NCI-H1048 (cell line): ENCODE results near the gene UBXN10.

Experiments used
- DNase-seq: peaks from one replicate; lab custom pipeline; 2025; lab: John Stamatoyannopoulos, UW

UBXN10 gene

GRCh38 chr1:20183035-20183434 lies 2.9 kb upstream of the UBXN10 start:
- DNase-seq, result no peak

GRCh38 chr1:20183616-20184271 lies 2.2 kb upstream of the UBXN10 start:
- DNase-seq, result no peak

GRCh38 chr1:20184481-20184900 lies 1.4 kb upstream of the UBXN10 start:
- DNase-seq, result no peak

GRCh38 chr1:20184997-20185833 lies 681 bp upstream of the UBXN10 start:
- DNase-seq, result no peak

- DNase-seq, result no peak
These were observed 1.4 kb downstream of the UBXN10 start for GRCh38 chr1:20187103-20187812.

- DNase-seq, result no peak
These were observed 2.0 kb downstream of the UBXN10 start for GRCh38 chr1:20187813-20188454.

- DNase-seq, result no peak
These were observed 2.5 kb downstream of the UBXN10 start for GRCh38 chr1:20188455-20188817.

- no peak for DNase-seq
These were observed 3.8 kb downstream of the UBXN10 start for GRCh38 chr1:20189664-20190063.

- no peak for DNase-seq
These were observed 4.6 kb downstream of the UBXN10 start for GRCh38 chr1:20190256-20191160.

- no peak for DNase-seq
These were observed 5.5 kb downstream of the UBXN10 start for GRCh38 chr1:20191266-20191825.

GRCh38 chr1:20192364-20192763 lies 6.5 kb downstream of the UBXN10 start:
- no peak for DNase-seq

- DNase-seq, result no peak
These were observed 7.0 kb downstream of the UBXN10 start for GRCh38 chr1:20192871-20193411.

GRCh38 chr1:20194224-20194623 lies 8.3 kb downstream of the UBXN10 start:
- no peak for DNase-seq

GRCh38 chr1:20194757-20195461 lies 9.0 kb downstream of the UBXN10 start:
- DNase-seq, result no peak

GRCh38 chr1:20195462-20195780 lies 9.5 kb downstream of the UBXN10 start:
- no peak for DNase-seq

GRCh38 chr1:20197329-20197791 lies 11.5 kb downstream of the UBXN10 start:
- DNase-seq, result no peak

GRCh38 chr1:20198296-20198695 lies 12.4 kb downstream of the UBXN10 start:
- no peak for DNase-seq

- no peak for DNase-seq
These were observed 13.0 kb downstream of the UBXN10 start for GRCh38 chr1:20198918-20199317.

- DNase-seq, result no peak
These were observed 13.5 kb downstream of the UBXN10 start for GRCh38 chr1:20199403-20199802.

- DNase-seq, result no peak
These were observed 13.9 kb downstream of the UBXN10 start for GRCh38 chr1:20199840-20200239.
